Glutamatergic neuron (in vitro differentiated cells): Measurements from ENCODE around the gene DDX39A. TPM values are rescaled to one million over a fixed set of nuclear protein-coding genes. Genes with fewer than 3 reads are reported as not detected.

ENCODE experiments used
- DNase-seq: peaks from one replicate; pipeline ENCODE4 v3.0.0; 2022
- H3K27ac Mint-ChIP-seq: one replicate; pipeline ENCODE4 v1.8.0; 2020; ENCODE audit warnings: mild to moderate bottlenecking, mixed read lengths, inconsistent platforms; ENCODE audit not compliant: unreplicated experiment
- H3K27me3 Mint-ChIP-seq: one replicate; pipeline ENCODE4 v1.8.0; 2020; ENCODE audit warnings: mild to moderate bottlenecking, moderate library complexity, mixed read lengths, inconsistent platforms; ENCODE audit not compliant: unreplicated experiment
- H3K36me3 Mint-ChIP-seq: one replicate; pipeline ENCODE4 v1.8.0; 2020; ENCODE audit warnings: mild to moderate bottlenecking, mixed read lengths, inconsistent platforms; ENCODE audit not compliant: unreplicated experiment
- H3K4me1 Mint-ChIP-seq: one replicate; pipeline ENCODE4 v1.8.0; 2020; ENCODE audit warnings: mild to moderate bottlenecking, low read depth, mixed read lengths, inconsistent platforms; ENCODE audit not compliant: unreplicated experiment
- H3K4me3 Mint-ChIP-seq: one replicate; pipeline ENCODE4 v1.8.0; 2020; ENCODE audit warnings: mild to moderate bottlenecking, mixed read lengths, inconsistent platforms; ENCODE audit not compliant: unreplicated experiment
- H3K9me3 Mint-ChIP-seq: one replicate; pipeline ENCODE4 v1.8.0; 2020; ENCODE audit warnings: mild to moderate bottlenecking, moderate library complexity, mixed read lengths, inconsistent platforms; ENCODE audit not compliant: unreplicated experiment
- CTCF ChIP-seq: fragments of 200-600 bp; sonication (generic); IDR thresholded peaks from one replicate; pipeline ENCODE4 v1.5.0; 2021; ENCODE audit not compliant: partially characterized antibody, unreplicated experiment
- total RNA-seq: library from RNA; stranded (reverse); fragmentation: NEBNext Ultra II Directional; extraction: Animal tissue kit (Norgen Biotek cat#: 25700); gene quantifications from one replicate; pipeline ENCODE4 v1.2.1, GENCODE V29; 2021; ENCODE audit not compliant: unreplicated experiment

DDX39A gene
- total RNA-seq, 1 donor from 2014 or later, result 103 TPM

GRCh38 chr19:14416817-14417231 lies 2.3 kb downstream of the DDX39A start:
- peaks cover 17% of the 10 kb centered on the region for H3K27me3 Mint-ChIP-seq
- peaks cover 25% of the 10 kb centered on the region for H3K4me1 Mint-ChIP-seq
- peaks cover 8% of the 10 kb centered on the region for H3K9me3 Mint-ChIP-seq
- no peaks in the 10 kb centered on the region for H3K36me3 Mint-ChIP-seq
- TF ChIP-seq CTCF, result no peak
- peak overlapping the region; percentile 40 for H3K27ac Mint-ChIP-seq
- DNase-seq, result no peak
- H3K4me3 Mint-ChIP-seq, result peak overlapping the region; percentile 27

GRCh38 chr19:14414926-14415690 lies 4.0 kb downstream of the DDX39A start:
- peaks cover 29% of the 10 kb centered on the region for H3K4me1 Mint-ChIP-seq
- H3K27ac Mint-ChIP-seq, result peak overlapping the region; percentile 85
- TF ChIP-seq CTCF, result no peak
- DNase-seq, result no peak
- peak overlapping the region; percentile 18 for H3K4me3 Mint-ChIP-seq
- peaks cover 8% of the 10 kb centered on the region for H3K9me3 Mint-ChIP-seq
- H3K36me3 Mint-ChIP-seq, result no peaks in the 10 kb centered on the region
- H3K27me3 Mint-ChIP-seq, result peaks cover 22% of the 10 kb centered on the region

- Mint-ChIP-seq H3K4me3 (peak overlapping the region; percentile 74), H3K4me1 (peaks cover 29% of the 10 kb centered on the region), H3K27ac (peak overlapping the region; percentile 98), H3K36me3 (no peaks in the 10 kb centered on the region), H3K9me3 (peaks cover 8% of the 10 kb centered on the region), H3K27me3 (peaks cover 18% of the 10 kb centered on the region)
- TF ChIP-seq CTCF, result no peak
- peak; percentile 61 for DNase-seq
Observed at GRCh38 chr19:14413693-14414181, 5.4 kb downstream of the DDX39A start.

- H3K4me3 Mint-ChIP-seq, result peak overlapping the region; percentile 74
- peaks cover 8% of the 10 kb centered on the region for H3K9me3 Mint-ChIP-seq
- no peak for DNase-seq
- peaks cover 29% of the 10 kb centered on the region for H3K4me1 Mint-ChIP-seq
- peaks cover 18% of the 10 kb centered on the region for H3K27me3 Mint-ChIP-seq
- TF ChIP-seq CTCF, result no peak
- H3K27ac Mint-ChIP-seq, result peak overlapping the region; percentile 98
- no peaks in the 10 kb centered on the region for H3K36me3 Mint-ChIP-seq
Observed at GRCh38 chr19:14412996-14413692, 6.0 kb downstream of the DDX39A start.
